Fibroblast of lung (primary cell): ENCODE measurements around the gene HBA1.

ENCODE experiments used
- EZH2 ChIP-seq: IDR thresholded peaks from 2 replicates; pipeline ENCODE4 v1.5.1; 2012; ENCODE audit warnings: low read length, control low read depth, mild to moderate bottlenecking; ENCODE audit errors: missing control alignments
- TF ChIP-seq, protein P1 (sequence below), 2 donors: IDR thresholded peaks in 1 of 2; conservative IDR thresholded peaks in 1 of 2; 1 replicate in 1 of 2; 2 replicates in 1 of 2; pipeline ENCODE4 v1.5.1; 2011 to 2012; ENCODE audit warnings: low read length in 2 of 2, control low read depth in 1 of 2, inconsistent platforms in 1 of 2, low read depth in 1 of 2, mild to moderate bottlenecking in 1 of 2

DNA sequence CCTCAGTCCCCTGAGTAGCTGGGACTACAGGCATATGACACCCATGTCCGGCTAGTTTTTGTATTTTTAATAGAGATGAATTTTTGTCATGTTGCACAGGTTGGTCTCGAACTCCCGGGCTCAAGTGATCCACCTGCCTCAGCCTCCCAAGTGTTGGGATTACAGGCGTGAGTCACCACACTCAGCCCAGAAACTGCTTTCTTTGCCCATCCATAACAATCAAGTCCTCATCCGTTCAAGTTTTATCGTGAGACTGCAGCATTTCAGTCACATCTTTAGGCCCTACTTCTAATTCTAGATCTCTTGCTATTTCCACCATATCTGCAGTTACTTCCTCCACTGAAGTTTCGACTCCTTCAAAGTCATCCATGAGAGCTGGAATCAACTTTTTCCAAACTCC, 44.4 kb upstream of the HBA1 start:
- TF ChIP-seq, protein P1, sequence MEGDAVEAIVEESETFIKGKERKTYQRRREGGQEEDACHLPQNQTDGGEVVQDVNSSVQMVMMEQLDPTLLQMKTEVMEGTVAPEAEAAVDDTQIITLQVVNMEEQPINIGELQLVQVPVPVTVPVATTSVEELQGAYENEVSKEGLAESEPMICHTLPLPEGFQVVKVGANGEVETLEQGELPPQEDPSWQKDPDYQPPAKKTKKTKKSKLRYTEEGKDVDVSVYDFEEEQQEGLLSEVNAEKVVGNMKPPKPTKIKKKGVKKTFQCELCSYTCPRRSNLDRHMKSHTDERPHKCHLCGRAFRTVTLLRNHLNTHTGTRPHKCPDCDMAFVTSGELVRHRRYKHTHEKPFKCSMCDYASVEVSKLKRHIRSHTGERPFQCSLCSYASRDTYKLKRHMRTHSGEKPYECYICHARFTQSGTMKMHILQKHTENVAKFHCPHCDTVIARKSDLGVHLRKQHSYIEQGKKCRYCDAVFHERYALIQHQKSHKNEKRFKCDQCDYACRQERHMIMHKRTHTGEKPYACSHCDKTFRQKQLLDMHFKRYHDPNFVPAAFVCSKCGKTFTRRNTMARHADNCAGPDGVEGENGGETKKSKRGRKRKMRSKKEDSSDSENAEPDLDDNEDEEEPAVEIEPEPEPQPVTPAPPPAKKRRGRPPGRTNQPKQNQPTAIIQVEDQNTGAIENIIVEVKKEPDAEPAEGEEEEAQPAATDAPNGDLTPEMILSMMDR (conservative IDR thresholded peaks at IDR 0.05 in 1 of 2, IDR thresholded peaks at IDR 0.05 in 1 of 2; ENCODE audit: low read depth in 1 of 2, low read length in 2 of 2), result no peak
- TF ChIP-seq EZH2, result no peak
